ENCODE data around the gene DNMT1. TPM values are rescaled to one million over a fixed set of nuclear protein-coding genes. Genes with fewer than 3 reads are reported as not detected.

The DNMT1 gene
- polyA plus RNA-seq, 1 donor (not counting 4 experiments of a cell fraction or from before 2014, with no cell fraction given): 52.0 TPM

DNA sequence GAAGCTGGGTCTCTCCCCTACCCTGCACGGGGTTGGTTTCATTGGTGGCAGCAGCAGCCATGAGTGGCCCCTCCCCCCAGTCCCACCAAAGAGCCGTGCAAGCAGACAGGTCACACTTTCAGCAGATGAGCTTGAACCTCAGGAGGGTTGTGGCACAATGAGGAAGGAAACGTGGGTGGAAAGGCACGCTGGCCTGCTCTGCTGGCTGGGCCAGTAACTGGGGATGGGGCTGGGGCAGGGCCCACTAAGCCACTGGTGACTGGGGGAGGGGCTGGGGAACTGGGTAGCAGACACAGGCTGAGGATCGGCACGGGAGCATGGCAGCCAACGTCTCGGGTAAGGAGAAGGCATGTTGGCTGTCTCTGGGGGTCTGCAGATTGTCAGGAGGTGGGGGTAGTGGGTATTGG, 83.3 kb downstream of the DNMT1 start, which contains the start of gene P2RY11:
Gene P2RY11, plus strand, starts transcription at position 289 of the 407 bp plus-strand sequence. Its CDS starts 29 bp downstream, at position 318.
- Histone ChIP-seq H3K9ac (ENCODE audit: control insufficient read depth, extremely low read depth, insufficient read depth, low read length) (no peak within 1 kb of the TSS), H3K27ac (ENCODE audit: control insufficient read depth, insufficient read depth, low read length) (no peak within 1 kb of the TSS), H3K4me2 (ENCODE audit: control insufficient read depth, extremely low read depth, insufficient read depth, low read depth, low read length) (no peak within 1 kb of the TSS), H3K36me3 (ENCODE audit: control insufficient read depth in 2 of 2, extremely low read depth in 1 of 2, insufficient read depth in 2 of 2, low read length in 2 of 2) (peaks cover 33 to 43% of the 10 kb centered on the region in 2 experiments), H3K9me1 (ENCODE audit: control insufficient read depth, extremely low read depth, insufficient read depth, low read length) (no peaks in the 10 kb centered on the region), H3K4me1 (ENCODE audit: control insufficient read depth, extremely low read depth, insufficient read depth, low read length) (peaks cover 12% of the 10 kb centered on the region), H3K9me3 (ENCODE audit: control insufficient read depth, low read depth, low read length) (no peaks in the 10 kb centered on the region), H4K20me1 (ENCODE audit: control insufficient read depth, extremely low read depth, insufficient read depth, low read length) (peaks cover 13% of the 10 kb centered on the region), H3K79me2 (ENCODE audit: control insufficient read depth, insufficient read depth, low read length) (peaks cover 37% of the 10 kb centered on the region), H3K4me3 (ENCODE audit: control insufficient read depth in 2 of 3, extremely low read depth in 1 of 3, insufficient read depth in 2 of 3, low read depth in 1 of 3, low read length in 3 of 3) (no peak within 1 kb of the TSS), H3K27me3 (ENCODE audit: control insufficient read depth, extremely low read depth, insufficient read depth, low read length) (no peaks in the 10 kb centered on the region), H2AFZ (ENCODE audit: control insufficient read depth, low read length) (no peak within 1 kb of the TSS)
- dilution Hi-C loops (cut with MboI; ENCODE audit: extremely low pct_ligation_motif_present, low sequenced_read_pairs): no loop called here
- no peak for DNase-seq (ENCODE audit: low read depth, low spot score)
- no peak for FAIRE-seq
- TF ChIP-seq, protein P1, sequence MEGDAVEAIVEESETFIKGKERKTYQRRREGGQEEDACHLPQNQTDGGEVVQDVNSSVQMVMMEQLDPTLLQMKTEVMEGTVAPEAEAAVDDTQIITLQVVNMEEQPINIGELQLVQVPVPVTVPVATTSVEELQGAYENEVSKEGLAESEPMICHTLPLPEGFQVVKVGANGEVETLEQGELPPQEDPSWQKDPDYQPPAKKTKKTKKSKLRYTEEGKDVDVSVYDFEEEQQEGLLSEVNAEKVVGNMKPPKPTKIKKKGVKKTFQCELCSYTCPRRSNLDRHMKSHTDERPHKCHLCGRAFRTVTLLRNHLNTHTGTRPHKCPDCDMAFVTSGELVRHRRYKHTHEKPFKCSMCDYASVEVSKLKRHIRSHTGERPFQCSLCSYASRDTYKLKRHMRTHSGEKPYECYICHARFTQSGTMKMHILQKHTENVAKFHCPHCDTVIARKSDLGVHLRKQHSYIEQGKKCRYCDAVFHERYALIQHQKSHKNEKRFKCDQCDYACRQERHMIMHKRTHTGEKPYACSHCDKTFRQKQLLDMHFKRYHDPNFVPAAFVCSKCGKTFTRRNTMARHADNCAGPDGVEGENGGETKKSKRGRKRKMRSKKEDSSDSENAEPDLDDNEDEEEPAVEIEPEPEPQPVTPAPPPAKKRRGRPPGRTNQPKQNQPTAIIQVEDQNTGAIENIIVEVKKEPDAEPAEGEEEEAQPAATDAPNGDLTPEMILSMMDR (optimal IDR thresholded peaks at IDR 0.05 in 1 of 3, IDR thresholded peaks at IDR 0.05 in 1 of 3, conservative IDR thresholded peaks at IDR 0.05 in 1 of 3; ENCODE audit: extremely low read depth in 1 of 3, insufficient read depth in 2 of 3, low read length in 3 of 3): no peak
- no peak for TF ChIP-seq EZH2 (IDR thresholded peaks at IDR 0.05; ENCODE audit: low read length)

DNA sequence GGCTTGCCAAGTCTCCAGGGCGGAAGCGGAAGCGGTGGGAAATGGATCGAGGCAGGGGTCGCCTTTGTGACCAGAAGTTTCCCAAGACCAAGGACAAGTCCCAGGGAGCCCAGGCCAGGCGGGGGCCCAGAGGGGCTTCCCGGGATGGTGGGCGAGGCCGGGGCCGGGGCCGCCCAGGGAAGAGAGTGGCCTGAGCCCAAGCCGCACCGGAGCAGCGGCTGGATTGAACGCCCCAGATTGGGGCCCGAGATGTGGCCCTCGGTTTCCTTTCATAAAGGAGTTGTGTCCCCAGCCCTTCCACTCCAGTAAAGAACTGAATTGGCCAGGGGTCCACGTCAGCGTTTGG, 83.8 kb downstream of the DNMT1 start:
- Histone ChIP-seq H3K36me3 (ENCODE audit: control insufficient read depth in 2 of 2, extremely low read depth in 1 of 2, insufficient read depth in 2 of 2, low read length in 2 of 2) (peaks cover 29 to 39% of the 10 kb centered on the region in 2 experiments), H3K9me1 (ENCODE audit: control insufficient read depth, extremely low read depth, insufficient read depth, low read length) (no peaks in the 10 kb centered on the region), H3K27me3 (ENCODE audit: control insufficient read depth, extremely low read depth, insufficient read depth, low read length) (no peaks in the 10 kb centered on the region), H3K4me3 (ENCODE audit: control insufficient read depth in 2 of 3, extremely low read depth in 1 of 3, insufficient read depth in 2 of 3, low read depth in 1 of 3, low read length in 3 of 3) (no peak overlapping the region), H3K27ac (ENCODE audit: control insufficient read depth, insufficient read depth, low read length) (no peak overlapping the region), H3K79me2 (ENCODE audit: control insufficient read depth, insufficient read depth, low read length) (peaks cover 38% of the 10 kb centered on the region), H3K9ac (ENCODE audit: control insufficient read depth, extremely low read depth, insufficient read depth, low read length) (no peak overlapping the region), H2AFZ (ENCODE audit: control insufficient read depth, low read length) (no peak overlapping the region), H3K9me3 (ENCODE audit: control insufficient read depth, low read depth, low read length) (no peaks in the 10 kb centered on the region), H4K20me1 (ENCODE audit: control insufficient read depth, extremely low read depth, insufficient read depth, low read length) (peaks cover 13% of the 10 kb centered on the region), H3K4me2 (ENCODE audit: control insufficient read depth, extremely low read depth, insufficient read depth, low read depth, low read length) (no peak overlapping the region), H3K4me1 (ENCODE audit: control insufficient read depth, extremely low read depth, insufficient read depth, low read length) (peaks cover 12% of the 10 kb centered on the region)
- TF ChIP-seq, protein P1 (optimal IDR thresholded peaks at IDR 0.05 in 1 of 3, IDR thresholded peaks at IDR 0.05 in 1 of 3, conservative IDR thresholded peaks at IDR 0.05 in 1 of 3; ENCODE audit: extremely low read depth in 1 of 3, insufficient read depth in 2 of 3, low read length in 3 of 3): no peak
- no peak for TF ChIP-seq EZH2 (IDR thresholded peaks at IDR 0.05; ENCODE audit: low read length)
- DNase-seq (ENCODE audit: low read depth, low spot score) (no peak), FAIRE-seq (no peak)
- dilution Hi-C loops (cut with MboI; ENCODE audit: extremely low pct_ligation_motif_present, low sequenced_read_pairs): no loop called here
